Activated T-cell treated with anti-CD3 and anti-CD28 coated beads, Interleukin-2, amount 50 U/mL, for 24 hours (primary cell): ENCODE data around the gene KCNQ5.
A peak's percentile ranks its signal among the peaks of the same experiment; 100 is the strongest.

Experiments
- DNase-seq: peaks from one replicate; pipeline ENCODE4 v3.0.0-alpha.2; 2020
- H3K27ac Mint-ChIP-seq: 2 replicates; pipeline ENCODE4 v1.8.0; 2020; ENCODE audit warnings: mild to moderate bottlenecking, mixed read lengths
- H3K27me3 Mint-ChIP-seq: 2 replicates; pipeline ENCODE4 v1.8.0; 2020; ENCODE audit warnings: mixed read lengths
- H3K36me3 Mint-ChIP-seq: 2 replicates; pipeline ENCODE4 v1.8.0; 2020; ENCODE audit warnings: low read depth, mixed read lengths
- H3K4me1 Mint-ChIP-seq: 2 replicates; pipeline ENCODE4 v1.8.0; 2020; ENCODE audit warnings: low read depth, mixed read lengths
- H3K4me3 Mint-ChIP-seq: 2 replicates; pipeline ENCODE4 v1.8.0; 2020; ENCODE audit warnings: mild to moderate bottlenecking, moderate library complexity, mixed read lengths
- H3K9me3 Mint-ChIP-seq: 2 replicates; pipeline ENCODE4 v1.8.0; 2020; ENCODE audit warnings: mixed read lengths

KCNQ5 gene

DNA sequence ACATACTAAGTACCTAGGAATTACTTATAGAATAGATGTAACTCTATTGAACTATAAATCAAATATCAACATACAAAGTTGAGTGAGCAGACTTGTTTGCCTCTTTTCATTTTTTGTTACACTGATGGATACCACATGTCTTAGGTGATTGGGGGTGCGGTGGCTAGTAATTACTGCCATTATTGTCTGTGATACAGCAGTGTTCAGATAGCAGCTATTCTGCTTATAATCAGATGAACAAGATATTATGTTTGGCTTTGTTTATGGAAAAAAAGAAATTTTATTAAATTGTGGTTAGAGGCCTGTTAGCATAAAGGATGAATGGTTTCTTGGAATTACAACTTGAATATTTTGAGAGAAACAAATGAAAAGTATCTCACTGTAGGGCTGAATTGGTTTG, 55.9 kb downstream of the KCNQ5 start:
- DNase-seq = no peak
- Mint-ChIP-seq H3K27ac (no peak overlapping the region), H3K27me3 (no peaks in the 10 kb centered on the region), H3K36me3 (peaks cover 21% of the 10 kb centered on the region), H3K4me3 (no peak overlapping the region), H3K9me3 (no peaks in the 10 kb centered on the region), H3K4me1 (no peaks in the 10 kb centered on the region)

DNA sequence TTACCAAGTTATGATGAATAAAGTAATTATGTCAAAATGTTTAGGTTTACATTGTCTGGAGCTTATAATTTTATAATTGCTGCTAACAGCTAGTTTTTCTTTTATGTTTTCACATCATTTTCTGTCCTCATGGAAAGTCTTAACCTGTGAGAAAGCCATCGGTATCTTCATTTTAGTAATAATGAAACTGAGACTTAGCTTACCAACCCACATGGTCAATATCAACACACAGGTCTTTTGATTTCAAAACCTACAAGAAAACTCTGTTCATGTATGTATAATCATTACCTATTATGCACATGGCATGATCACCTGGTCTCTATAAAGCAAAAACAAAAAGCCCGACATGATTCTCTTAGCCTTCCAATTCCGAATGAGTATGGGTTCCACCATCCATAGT, 61.9 kb downstream of the KCNQ5 start:
- Mint-ChIP-seq H3K27ac (peak overlapping the region; percentile 14), H3K27me3 (no peaks in the 10 kb centered on the region), H3K4me3 (no peak overlapping the region), H3K36me3 (peaks cover 24% of the 10 kb centered on the region), H3K4me1 (peaks cover 9% of the 10 kb centered on the region), H3K9me3 (no peaks in the 10 kb centered on the region)
- DNase-seq = no peak

DNA sequence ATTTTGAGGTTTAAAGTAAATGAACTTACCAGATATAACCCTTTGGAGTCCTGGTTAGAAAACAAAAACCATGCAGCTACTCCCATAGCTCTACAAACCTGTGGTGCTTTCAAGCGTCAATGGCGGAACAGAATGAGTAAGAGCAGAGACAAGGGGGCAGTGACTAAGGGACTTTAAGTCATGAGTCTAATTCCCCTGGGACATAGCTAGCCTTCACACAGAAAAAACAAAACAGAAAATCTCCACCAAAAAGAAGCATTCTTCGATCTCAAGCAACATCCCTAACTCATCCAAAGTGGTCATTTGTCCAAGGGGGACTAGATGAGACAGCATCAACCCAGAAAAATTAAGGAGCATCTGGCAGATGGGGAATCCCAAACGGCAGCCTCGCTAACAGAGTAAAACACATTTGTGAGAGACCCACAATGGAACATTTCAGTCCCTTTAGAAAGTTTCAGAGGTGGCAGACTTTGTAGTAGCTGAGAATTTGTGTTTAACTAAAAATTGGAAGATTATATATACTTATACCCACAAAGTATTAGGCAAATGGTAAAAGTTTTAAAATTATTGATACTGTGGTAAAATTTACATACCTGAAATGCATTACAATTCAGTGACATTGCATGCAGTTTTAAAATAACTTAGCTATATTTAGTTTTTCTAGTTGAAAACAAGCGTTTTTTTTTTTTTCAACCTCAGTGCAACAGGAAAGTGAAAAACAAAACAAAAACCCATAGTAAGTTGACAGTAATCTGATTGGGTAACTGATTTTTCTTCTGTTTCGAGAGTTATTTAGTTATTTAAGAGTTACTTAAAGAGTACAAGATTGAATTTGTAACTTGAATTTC, 67.5 kb downstream of the KCNQ5 start:
- no peaks in the 10 kb centered on the region for H3K27me3 Mint-ChIP-seq
- H3K4me1 Mint-ChIP-seq = peaks cover 3% of the 10 kb centered on the region
- no peak overlapping the region for H3K4me3 Mint-ChIP-seq
- peaks cover 12% of the 10 kb centered on the region for H3K36me3 Mint-ChIP-seq
- DNase-seq = no peak
- no peak overlapping the region for H3K27ac Mint-ChIP-seq
- H3K9me3 Mint-ChIP-seq = no peaks in the 10 kb centered on the region

DNA sequence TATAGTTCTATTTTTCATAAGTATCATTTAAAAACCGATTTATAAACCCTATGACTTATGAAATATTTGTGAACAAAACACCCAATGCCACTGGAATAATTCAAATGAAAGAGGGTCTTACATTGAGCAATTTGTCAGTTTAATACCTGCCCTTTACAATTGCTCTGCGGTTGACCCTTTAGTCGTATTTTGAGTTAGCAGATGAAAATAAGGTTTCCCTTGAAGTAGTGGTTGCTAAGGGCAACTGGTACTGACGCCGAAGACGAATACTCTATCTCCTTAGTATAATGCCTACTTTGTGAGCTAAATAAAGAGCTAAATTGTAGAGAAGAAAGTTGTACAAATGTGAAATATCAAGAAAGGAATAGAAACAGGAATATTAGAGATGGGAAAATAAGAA, 69.4 kb downstream of the KCNQ5 start:
- Mint-ChIP-seq H3K27me3 (no peaks in the 10 kb centered on the region), H3K27ac (no peak overlapping the region)

DNA sequence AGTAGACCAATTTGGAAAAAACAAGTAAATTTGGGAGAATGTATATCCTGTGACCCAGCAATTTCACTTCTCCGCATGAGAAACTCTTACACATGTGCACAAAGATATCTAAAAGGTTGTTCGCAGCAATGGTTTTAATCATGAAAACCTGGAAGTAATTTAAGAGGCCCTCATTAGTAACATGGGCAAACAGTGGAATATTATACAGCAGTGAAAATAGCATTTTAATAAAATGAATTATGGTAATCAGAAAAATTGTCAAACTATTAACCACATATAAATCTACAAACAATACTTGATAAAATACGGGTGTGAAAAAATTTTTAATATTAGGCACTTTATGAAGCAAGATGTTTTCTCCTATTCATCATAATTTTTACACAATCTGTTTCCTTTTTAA, 74.2 kb downstream of the KCNQ5 start:
- no peak for DNase-seq
- no peak overlapping the region for H3K4me3 Mint-ChIP-seq
- H3K27ac Mint-ChIP-seq = no peak overlapping the region
- peaks cover 7% of the 10 kb centered on the region for H3K36me3 Mint-ChIP-seq
- H3K27me3 Mint-ChIP-seq = no peaks in the 10 kb centered on the region
- no peaks in the 10 kb centered on the region for H3K4me1 Mint-ChIP-seq
- H3K9me3 Mint-ChIP-seq = no peaks in the 10 kb centered on the region

More for the DNA sequence above, 69.4 kb downstream of the KCNQ5 start:
- H3K9me3 Mint-ChIP-seq = no peaks in the 10 kb centered on the region
- peaks cover 3% of the 10 kb centered on the region for H3K4me1 Mint-ChIP-seq
- peaks cover 16% of the 10 kb centered on the region for H3K36me3 Mint-ChIP-seq
- no peak for DNase-seq
- no peak overlapping the region for H3K4me3 Mint-ChIP-seq

DNA sequence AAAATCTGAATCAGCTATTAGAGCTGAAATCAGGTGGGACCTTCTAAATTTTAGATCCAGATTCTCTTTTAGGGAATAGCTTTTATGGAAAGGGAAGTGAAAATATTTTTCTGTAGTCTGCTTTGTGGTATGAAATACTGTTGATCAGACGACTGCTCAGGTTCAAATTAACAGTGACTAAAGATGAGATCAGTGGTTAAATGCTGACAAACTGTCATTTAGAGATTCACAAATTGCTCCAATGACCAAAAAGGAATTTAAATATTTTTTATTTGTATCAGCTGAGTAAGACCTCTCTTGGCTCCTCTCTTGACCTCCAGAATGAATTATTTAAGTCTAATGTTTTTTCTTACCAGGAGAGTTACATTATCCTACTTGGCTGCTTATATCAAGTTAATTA, 77.3 kb downstream of the KCNQ5 start:
- no peak for DNase-seq
- H3K4me3 Mint-ChIP-seq = no peak overlapping the region
- H3K27me3 Mint-ChIP-seq = no peaks in the 10 kb centered on the region
- H3K27ac Mint-ChIP-seq = no peak overlapping the region
- peaks cover 7% of the 10 kb centered on the region for H3K36me3 Mint-ChIP-seq
- no peaks in the 10 kb centered on the region for H3K9me3 Mint-ChIP-seq
- H3K4me1 Mint-ChIP-seq = no peaks in the 10 kb centered on the region

DNA sequence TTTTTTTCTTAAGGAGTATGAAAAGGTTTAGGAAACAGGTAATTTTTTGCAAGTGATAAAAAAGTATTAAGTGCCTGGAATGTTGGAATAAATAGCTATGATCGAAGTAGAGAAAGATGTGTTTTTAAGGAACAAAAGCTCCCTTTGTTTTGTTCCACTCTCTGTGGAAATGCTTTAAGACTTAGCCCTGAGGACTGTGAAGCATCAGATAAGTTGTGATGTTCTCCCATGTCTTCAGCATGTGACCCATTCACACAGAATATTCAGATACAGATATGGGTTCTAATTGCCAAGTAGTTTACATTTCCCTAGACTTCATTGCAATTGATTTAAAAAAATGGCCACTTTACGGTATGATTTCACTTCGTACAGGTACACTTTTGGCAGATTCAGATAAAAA, 80.6 kb downstream of the KCNQ5 start:
- H3K27me3 Mint-ChIP-seq = no peaks in the 10 kb centered on the region
- H3K9me3 Mint-ChIP-seq = no peaks in the 10 kb centered on the region
- peaks cover 3% of the 10 kb centered on the region for H3K36me3 Mint-ChIP-seq
- no peak for DNase-seq
- H3K27ac Mint-ChIP-seq = no peak overlapping the region
- no peak overlapping the region for H3K4me3 Mint-ChIP-seq
- no peaks in the 10 kb centered on the region for H3K4me1 Mint-ChIP-seq

DNA sequence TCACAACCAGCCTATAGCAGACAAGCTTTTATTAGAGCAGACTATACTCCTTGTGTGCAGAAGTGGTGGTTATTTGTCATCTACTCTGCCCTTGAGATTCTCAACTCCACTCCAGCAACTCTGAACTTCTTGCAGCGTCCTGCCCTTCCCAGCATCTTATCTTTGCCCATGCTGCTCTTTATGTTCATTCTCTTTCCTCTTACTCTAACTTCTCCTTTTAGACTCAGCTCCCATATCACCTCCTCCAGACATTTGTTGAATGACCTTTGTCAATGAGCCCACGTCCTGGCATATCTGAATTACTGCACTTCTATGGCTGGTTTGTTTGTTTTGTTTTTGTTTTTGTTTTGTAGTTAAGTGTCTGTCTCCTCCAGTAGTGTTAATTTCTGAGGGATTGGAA, 81.2 kb downstream of the KCNQ5 start:
- Mint-ChIP-seq H3K27me3 (no peaks in the 10 kb centered on the region), H3K4me1 (no peaks in the 10 kb centered on the region), H3K36me3 (peaks cover 5% of the 10 kb centered on the region), H3K27ac (no peak overlapping the region), H3K4me3 (no peak overlapping the region), H3K9me3 (no peaks in the 10 kb centered on the region)
- DNase-seq = no peak

DNA sequence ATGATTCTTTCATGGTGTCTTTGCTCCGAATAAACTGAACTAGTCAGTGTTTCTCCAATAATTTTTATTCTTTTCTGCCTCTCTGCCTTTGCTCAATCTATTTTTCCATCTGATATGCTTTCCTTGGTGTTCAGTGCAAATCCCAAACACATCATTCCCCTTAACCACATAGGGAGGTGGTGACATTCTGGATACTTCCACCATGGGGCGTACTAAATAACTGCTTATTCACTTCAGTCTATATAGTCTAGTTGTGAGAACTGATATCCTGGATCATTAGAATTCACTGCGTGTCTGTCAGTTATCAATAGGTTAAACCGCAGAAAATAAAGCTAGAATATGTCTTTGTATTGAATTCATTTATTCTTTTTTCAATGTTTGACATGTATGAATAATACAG, 83.1 kb downstream of the KCNQ5 start:
- no peaks in the 10 kb centered on the region for H3K27me3 Mint-ChIP-seq
- peaks cover 11% of the 10 kb centered on the region for H3K36me3 Mint-ChIP-seq
- H3K9me3 Mint-ChIP-seq = peaks cover 3% of the 10 kb centered on the region
- H3K4me3 Mint-ChIP-seq = no peak overlapping the region
- H3K27ac Mint-ChIP-seq = no peak overlapping the region
- no peaks in the 10 kb centered on the region for H3K4me1 Mint-ChIP-seq
- no peak for DNase-seq

DNA sequence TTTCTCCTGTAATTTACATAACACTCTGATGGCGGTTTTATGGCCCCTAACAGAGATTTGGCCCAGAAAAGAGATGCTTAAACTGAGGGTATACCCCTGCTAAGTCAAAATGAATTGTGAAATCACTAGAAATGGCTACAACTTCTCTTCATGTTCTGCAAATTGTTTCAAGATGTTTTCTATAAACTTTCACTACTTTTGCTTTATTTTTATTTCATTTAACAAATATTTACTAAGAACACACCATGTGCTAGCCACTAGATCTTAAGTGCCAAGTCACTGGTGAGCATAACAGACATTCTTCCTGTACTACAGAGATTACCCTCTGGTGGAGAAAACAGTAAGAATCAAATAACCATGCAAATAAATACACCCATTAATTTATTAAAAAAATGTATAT, 87.6 kb downstream of the KCNQ5 start:
- Mint-ChIP-seq H3K9me3 (peaks cover 9% of the 10 kb centered on the region), H3K27me3 (no peaks in the 10 kb centered on the region), H3K4me1 (no peaks in the 10 kb centered on the region), H3K4me3 (no peak overlapping the region), H3K36me3 (peaks cover 15% of the 10 kb centered on the region), H3K27ac (no peak overlapping the region)
- DNase-seq = no peak

DNA sequence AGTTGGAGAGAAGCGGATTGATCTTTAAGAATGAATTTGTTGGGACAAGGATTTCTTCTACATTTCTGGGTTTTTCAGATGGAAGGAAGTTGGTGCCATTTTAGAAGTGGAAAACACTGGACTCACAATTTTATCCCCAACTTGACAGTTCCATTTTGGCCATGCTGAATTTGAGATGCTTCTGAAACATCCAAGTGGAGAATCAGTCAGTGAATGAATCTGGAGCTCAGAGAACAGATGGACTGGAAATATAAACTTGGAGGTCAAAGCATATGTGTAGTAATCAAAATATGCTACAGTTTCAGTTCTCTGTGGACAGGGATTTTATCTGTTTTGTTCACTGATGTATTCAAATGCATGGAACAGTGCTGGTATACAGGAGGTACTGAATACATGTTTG, 89.9 kb downstream of the KCNQ5 start:
- Mint-ChIP-seq H3K27me3 (no peaks in the 10 kb centered on the region), H3K9me3 (peaks cover 9% of the 10 kb centered on the region), H3K27ac (no peak overlapping the region), H3K4me1 (no peaks in the 10 kb centered on the region), H3K4me3 (no peak overlapping the region), H3K36me3 (peaks cover 15% of the 10 kb centered on the region)
- DNase-seq = no peak

DNA sequence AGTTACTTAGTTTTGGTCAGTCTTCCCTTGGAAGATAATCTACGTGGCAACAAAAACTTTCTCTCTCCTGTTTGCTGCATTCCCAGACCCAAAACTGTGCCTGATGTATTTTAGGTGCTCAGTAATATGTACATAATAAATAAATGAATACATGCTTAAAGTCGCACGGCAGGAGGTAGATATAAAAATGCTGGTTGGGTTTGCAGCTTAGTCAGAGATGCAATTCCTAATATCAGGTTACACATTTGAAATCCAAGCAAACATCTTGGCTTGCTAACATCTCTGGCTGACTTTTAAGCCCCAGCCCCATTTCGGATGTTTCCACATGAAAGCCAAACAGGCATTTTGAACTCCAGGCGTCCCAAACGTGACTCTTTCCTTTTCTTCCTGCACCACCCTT, 91.0 kb downstream of the KCNQ5 start:
- Mint-ChIP-seq H3K4me3 (no peak overlapping the region), H3K4me1 (no peaks in the 10 kb centered on the region), H3K27ac (no peak overlapping the region), H3K36me3 (peaks cover 15% of the 10 kb centered on the region), H3K27me3 (no peaks in the 10 kb centered on the region), H3K9me3 (peaks cover 9% of the 10 kb centered on the region)
- no peak for DNase-seq

DNA sequence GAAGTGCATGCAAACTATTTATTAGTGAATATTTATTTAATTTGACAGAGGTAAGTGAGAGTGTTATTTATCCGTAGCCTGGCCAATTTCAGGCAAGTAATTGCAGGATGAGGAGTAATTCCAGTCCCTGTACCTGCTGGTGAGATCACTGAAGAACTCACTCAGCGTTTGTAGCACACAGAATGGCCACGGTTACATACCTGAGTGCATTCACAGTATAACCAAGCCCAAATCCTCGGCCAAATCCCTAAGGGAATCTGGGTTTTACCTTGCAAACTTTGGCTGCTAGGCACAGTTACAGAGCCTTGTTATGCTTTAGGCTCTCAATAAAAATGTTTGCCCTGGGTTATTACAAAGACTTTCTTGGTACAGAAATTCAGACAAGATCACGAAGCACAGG, 93.3 kb downstream of the KCNQ5 start:
- H3K36me3 Mint-ChIP-seq = peaks cover 5% of the 10 kb centered on the region
- peaks cover 4% of the 10 kb centered on the region for H3K9me3 Mint-ChIP-seq
- no peak overlapping the region for H3K27ac Mint-ChIP-seq
- DNase-seq = no peak
- H3K4me1 Mint-ChIP-seq = peaks cover under 1% of the 10 kb centered on the region
- no peak overlapping the region for H3K4me3 Mint-ChIP-seq
- H3K27me3 Mint-ChIP-seq = no peaks in the 10 kb centered on the region

DNA sequence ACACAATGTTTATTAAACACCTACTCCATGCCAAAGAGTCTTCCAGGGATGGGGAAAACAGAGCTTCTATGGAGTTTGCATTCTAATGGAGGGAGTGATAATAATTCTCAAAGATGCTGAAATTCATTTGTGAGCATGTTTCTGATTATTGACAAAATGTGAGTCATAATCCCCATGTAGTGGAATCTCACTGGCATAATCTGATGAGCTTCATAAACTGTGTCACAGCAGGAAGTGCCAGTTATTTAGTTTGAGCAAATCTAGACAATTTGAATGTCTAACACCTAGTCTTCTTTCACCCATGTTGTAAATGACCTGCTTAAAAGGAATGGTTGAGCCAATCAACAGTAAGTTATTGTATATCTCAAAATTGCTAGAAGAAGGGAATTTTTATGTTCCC, 95.1 kb downstream of the KCNQ5 start:
- no peaks in the 10 kb centered on the region for H3K9me3 Mint-ChIP-seq
- H3K27ac Mint-ChIP-seq = no peak overlapping the region
- no peak overlapping the region for H3K4me3 Mint-ChIP-seq
- DNase-seq = no peak
- no peaks in the 10 kb centered on the region for H3K27me3 Mint-ChIP-seq
- H3K4me1 Mint-ChIP-seq = peaks cover 3% of the 10 kb centered on the region
- H3K36me3 Mint-ChIP-seq = peaks cover 1% of the 10 kb centered on the region

DNA sequence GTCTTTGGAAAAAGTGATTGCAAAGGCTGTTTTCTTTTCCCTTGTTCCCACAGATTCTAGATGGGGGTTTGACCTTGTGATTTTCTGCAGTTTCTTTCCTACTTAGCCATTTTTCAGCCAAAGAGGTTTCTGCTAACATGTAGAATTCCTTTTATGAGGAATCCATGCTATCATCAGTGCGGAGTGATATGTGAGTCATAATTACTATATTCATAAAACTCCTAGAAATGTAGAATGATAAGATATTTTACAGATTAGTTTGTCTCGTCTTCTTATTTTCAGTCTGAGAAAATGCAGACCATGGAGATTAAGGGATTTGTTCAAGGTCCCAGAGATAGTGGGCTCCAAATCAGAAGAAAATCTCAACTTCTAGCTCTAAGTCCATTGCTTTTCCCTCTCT, 98.6 kb downstream of the KCNQ5 start:
- no peak overlapping the region for H3K4me3 Mint-ChIP-seq
- H3K27me3 Mint-ChIP-seq = no peaks in the 10 kb centered on the region
- H3K27ac Mint-ChIP-seq = no peak overlapping the region
- H3K36me3 Mint-ChIP-seq = peaks cover 4% of the 10 kb centered on the region
- H3K9me3 Mint-ChIP-seq = no peaks in the 10 kb centered on the region
- H3K4me1 Mint-ChIP-seq = peaks cover 3% of the 10 kb centered on the region
- DNase-seq = no peak

DNA sequence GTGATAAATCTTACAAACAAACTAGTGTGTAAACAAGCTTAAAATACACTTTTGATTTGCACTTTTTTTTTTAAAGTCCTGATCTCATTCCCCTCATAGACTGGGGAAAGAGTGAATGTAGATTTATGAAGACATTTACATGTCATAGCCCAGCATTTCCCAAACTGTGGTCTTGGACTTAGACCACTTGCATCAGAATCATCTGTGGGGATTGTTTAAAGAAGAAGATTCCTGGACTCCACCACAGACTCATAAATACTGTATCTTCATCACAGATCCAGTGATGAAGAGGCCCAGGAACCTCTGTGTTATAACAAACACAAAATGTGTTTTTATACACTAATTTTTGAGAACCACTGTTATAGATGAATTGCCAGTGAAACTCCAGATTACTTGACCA, 99.5 kb downstream of the KCNQ5 start:
- Mint-ChIP-seq H3K4me3 (no peak overlapping the region), H3K27ac (no peak overlapping the region)

More for the DNA sequence above, 99.5 kb downstream of the KCNQ5 start:
- Mint-ChIP-seq H3K4me1 (peaks cover 3% of the 10 kb centered on the region), H3K9me3 (no peaks in the 10 kb centered on the region), H3K36me3 (peaks cover 4% of the 10 kb centered on the region), H3K27me3 (no peaks in the 10 kb centered on the region)
- DNase-seq = no peak
